Measurements from ENCODE around the gene TRABD2A. TPM values are rescaled to one million over a fixed set of nuclear protein-coding genes. Genes with fewer than 3 reads are reported as not detected.

Gene TRABD2A
- total and polyA plus RNA-seq, 2 of the 13 experiments (the other 11 are each of a cell fraction or from before 2014, with no cell fraction given): 0.15 TPM; not detected in 1

- TF ChIP-seq CCDC6 (CRISPR knock-in tag; IDR thresholded peaks at IDR 0.05): peak; percentile 36; the same call in 1 of the 2 replicates
- peak; percentile 84 for TF ChIP-seq DMAP1 (CRISPR knock-in tag; IDR thresholded peaks at IDR 0.05)
- TF ChIP-seq IRF1 (CRISPR knock-in tag; IDR thresholded peaks at IDR 0.05; ENCODE audit: low read depth): no peak
- TF ChIP-seq ZFP37 (CRISPR knock-in tag; IDR thresholded peaks at IDR 0.05; ENCODE audit: borderline replicate concordance): no peak
- TF ChIP-seq ARNTL (CRISPR knock-in tag; IDR thresholded peaks at IDR 0.05): no peak
- TF ChIP-seq, protein P1, sequence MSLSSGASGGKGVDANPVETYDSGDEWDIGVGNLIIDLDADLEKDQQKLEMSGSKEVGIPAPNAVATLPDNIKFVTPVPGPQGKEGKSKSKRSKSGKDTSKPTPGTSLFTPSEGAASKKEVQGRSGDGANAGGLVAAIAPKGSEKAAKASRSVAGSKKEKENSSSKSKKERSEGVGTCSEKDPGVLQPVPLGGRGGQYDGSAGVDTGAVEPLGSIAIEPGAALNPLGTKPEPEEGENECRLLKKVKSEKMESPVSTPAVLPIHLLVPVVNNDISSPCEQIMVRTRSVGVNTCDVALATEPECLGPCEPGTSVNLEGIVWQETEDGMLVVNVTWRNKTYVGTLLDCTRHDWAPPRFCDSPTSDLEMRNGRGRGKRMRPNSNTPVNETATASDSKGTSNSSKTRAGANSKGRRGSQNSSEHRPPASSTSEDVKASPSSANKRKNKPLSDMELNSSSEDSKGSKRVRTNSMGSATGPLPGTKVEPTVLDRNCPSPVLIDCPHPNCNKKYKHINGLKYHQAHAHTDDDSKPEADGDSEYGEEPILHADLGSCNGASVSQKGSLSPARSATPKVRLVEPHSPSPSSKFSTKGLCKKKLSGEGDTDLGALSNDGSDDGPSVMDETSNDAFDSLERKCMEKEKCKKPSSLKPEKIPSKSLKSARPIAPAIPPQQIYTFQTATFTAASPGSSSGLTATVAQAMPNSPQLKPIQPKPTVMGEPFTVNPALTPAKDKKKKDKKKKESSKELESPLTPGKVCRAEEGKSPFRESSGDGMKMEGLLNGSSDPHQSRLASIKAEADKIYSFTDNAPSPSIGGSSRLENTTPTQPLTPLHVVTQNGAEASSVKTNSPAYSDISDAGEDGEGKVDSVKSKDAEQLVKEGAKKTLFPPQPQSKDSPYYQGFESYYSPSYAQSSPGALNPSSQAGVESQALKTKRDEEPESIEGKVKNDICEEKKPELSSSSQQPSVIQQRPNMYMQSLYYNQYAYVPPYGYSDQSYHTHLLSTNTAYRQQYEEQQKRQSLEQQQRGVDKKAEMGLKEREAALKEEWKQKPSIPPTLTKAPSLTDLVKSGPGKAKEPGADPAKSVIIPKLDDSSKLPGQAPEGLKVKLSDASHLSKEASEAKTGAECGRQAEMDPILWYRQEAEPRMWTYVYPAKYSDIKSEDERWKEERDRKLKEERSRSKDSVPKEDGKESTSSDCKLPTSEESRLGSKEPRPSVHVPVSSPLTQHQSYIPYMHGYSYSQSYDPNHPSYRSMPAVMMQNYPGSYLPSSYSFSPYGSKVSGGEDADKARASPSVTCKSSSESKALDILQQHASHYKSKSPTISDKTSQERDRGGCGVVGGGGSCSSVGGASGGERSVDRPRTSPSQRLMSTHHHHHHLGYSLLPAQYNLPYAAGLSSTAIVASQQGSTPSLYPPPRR (CRISPR knock-in tag; IDR thresholded peaks at IDR 0.05; ENCODE audit: borderline replicate concordance): no peak
- TF ChIP-seq, protein P2, sequence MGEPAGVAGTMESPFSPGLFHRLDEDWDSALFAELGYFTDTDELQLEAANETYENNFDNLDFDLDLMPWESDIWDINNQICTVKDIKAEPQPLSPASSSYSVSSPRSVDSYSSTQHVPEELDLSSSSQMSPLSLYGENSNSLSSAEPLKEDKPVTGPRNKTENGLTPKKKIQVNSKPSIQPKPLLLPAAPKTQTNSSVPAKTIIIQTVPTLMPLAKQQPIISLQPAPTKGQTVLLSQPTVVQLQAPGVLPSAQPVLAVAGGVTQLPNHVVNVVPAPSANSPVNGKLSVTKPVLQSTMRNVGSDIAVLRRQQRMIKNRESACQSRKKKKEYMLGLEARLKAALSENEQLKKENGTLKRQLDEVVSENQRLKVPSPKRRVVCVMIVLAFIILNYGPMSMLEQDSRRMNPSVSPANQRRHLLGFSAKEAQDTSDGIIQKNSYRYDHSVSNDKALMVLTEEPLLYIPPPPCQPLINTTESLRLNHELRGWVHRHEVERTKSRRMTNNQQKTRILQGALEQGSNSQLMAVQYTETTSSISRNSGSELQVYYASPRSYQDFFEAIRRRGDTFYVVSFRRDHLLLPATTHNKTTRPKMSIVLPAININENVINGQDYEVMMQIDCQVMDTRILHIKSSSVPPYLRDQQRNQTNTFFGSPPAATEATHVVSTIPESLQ (CRISPR knock-in tag; conservative IDR thresholded peaks at IDR 0.05): no peak
- no peak for TF ChIP-seq SMARCE1 (IDR thresholded peaks at IDR 0.05; ENCODE audit: borderline replicate concordance)
- TF ChIP-seq ZIK1 (CRISPR knock-in tag; IDR thresholded peaks at IDR 0.05; ENCODE audit: borderline replicate concordance, low read depth): no peak
- TF ChIP-seq ZSCAN9 (CRISPR knock-in tag; IDR thresholded peaks at IDR 0.05; ENCODE audit: borderline replicate concordance): no peak; the same call in 1 of the 2 replicates
- no peak for TF ChIP-seq MIER3 (CRISPR knock-in tag; IDR thresholded peaks at IDR 0.05; ENCODE audit: borderline replicate concordance)
- TF ChIP-seq U2AF1 (optimal IDR thresholded peaks at IDR 0.05; ENCODE audit: low read depth, low read length): no peak
- TF ChIP-seq, protein P3, sequence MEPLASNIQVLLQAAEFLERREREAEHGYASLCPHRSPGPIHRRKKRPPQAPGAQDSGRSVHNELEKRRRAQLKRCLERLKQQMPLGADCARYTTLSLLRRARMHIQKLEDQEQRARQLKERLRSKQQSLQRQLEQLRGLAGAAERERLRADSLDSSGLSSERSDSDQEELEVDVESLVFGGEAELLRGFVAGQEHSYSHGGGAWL (CRISPR knock-in tag; IDR thresholded peaks at IDR 0.05): no peak
- no peak for TF ChIP-seq NFRKB (IDR thresholded peaks at IDR 0.05)
- TF ChIP-seq ZNF232 (CRISPR knock-in tag; IDR thresholded peaks at IDR 0.05; ENCODE audit: borderline replicate concordance): no peak
- TF ChIP-seq, protein P4, sequence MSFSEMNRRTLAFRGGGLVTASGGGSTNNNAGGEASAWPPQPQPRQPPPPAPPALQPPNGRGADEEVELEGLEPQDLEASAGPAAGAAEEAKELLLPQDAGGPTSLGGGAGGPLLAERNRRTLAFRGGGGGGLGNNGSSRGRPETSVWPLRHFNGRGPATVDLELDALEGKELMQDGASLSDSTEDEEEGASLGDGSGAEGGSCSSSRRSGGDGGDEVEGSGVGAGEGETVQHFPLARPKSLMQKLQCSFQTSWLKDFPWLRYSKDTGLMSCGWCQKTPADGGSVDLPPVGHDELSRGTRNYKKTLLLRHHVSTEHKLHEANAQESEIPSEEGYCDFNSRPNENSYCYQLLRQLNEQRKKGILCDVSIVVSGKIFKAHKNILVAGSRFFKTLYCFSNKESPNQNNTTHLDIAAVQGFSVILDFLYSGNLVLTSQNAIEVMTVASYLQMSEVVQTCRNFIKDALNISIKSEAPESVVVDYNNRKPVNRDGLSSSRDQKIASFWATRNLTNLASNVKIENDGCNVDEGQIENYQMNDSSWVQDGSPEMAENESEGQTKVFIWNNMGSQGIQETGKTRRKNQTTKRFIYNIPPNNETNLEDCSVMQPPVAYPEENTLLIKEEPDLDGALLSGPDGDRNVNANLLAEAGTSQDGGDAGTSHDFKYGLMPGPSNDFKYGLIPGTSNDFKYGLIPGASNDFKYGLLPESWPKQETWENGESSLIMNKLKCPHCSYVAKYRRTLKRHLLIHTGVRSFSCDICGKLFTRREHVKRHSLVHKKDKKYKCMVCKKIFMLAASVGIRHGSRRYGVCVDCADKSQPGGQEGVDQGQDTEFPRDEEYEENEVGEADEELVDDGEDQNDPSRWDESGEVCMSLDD (CRISPR knock-in tag; IDR thresholded peaks at IDR 0.05; ENCODE audit: borderline replicate concordance): no peak
- no peak for TF ChIP-seq PAWR (CRISPR knock-in tag; IDR thresholded peaks at IDR 0.05; ENCODE audit: borderline replicate concordance)
- TF ChIP-seq CCAR2 (optimal IDR thresholded peaks at IDR 0.05; ENCODE audit: low read depth, low read length): no peak
- TF ChIP-seq ZNF382 (CRISPR knock-in tag; IDR thresholded peaks at IDR 0.05; ENCODE audit: borderline replicate concordance): no peak
Observed at GRCh38 chr2:84919885-84920580, 39.1 kb upstream of the TRABD2A start (continued).
